HUES48 (cell line): Measurements from ENCODE around the gene GRAMD4.

Source experiments
- H3K27ac ChIP-seq: one replicate; pipeline ENCODE4 v1.7.0; 2013; ENCODE audit warnings: low read depth, low read length, inconsistent platforms
- H3K27me3 ChIP-seq: 2 replicates; pipeline ENCODE4 v1.6.1; 2013; ENCODE audit warnings: mild to moderate bottlenecking, low read length; ENCODE audit not compliant: control insufficient read depth, insufficient read depth
- H3K36me3 ChIP-seq: 2 replicates; pipeline ENCODE4 v1.6.1; 2013; ENCODE audit warnings: low read length; ENCODE audit not compliant: control insufficient read depth, insufficient read depth
- H3K4me1 ChIP-seq: 2 replicates; pipeline ENCODE4 v1.6.1; 2013; ENCODE audit warnings: mild to moderate bottlenecking, low read length; ENCODE audit not compliant: control insufficient read depth, insufficient read depth
- H3K4me3 ChIP-seq: 2 replicates; pipeline ENCODE4 v1.5.1; 2013; ENCODE audit warnings: mild to moderate bottlenecking, low read depth, low read length
- H3K9ac ChIP-seq: 2 replicates; pipeline ENCODE4 v1.6.1; 2013; ENCODE audit warnings: mild to moderate bottlenecking, low read depth, low read length, moderate library complexity
- H3K9me3 ChIP-seq: 2 replicates; pipeline ENCODE4 v1.6.1; 2013; ENCODE audit warnings: low read length; ENCODE audit not compliant: control insufficient read depth, insufficient read depth

GRAMD4 gene

GRCh38 chr22:46663436-46664100 lies 43.4 kb downstream of the GRAMD4 start:
- H3K9me3 ChIP-seq = no peaks in the 10 kb centered on the region
- H3K4me3 ChIP-seq = no peak overlapping the region
- no peaks in the 10 kb centered on the region for H3K36me3 ChIP-seq
- no peaks in the 10 kb centered on the region for H3K4me1 ChIP-seq
- no peak overlapping the region for H3K9ac ChIP-seq
- no peak overlapping the region for H3K27ac ChIP-seq
- no peaks in the 10 kb centered on the region for H3K27me3 ChIP-seq

- no peak overlapping the region for H3K27ac ChIP-seq
- H3K4me3 ChIP-seq = no peak overlapping the region
- H3K9me3 ChIP-seq = no peaks in the 10 kb centered on the region
- no peaks in the 10 kb centered on the region for H3K27me3 ChIP-seq
- H3K9ac ChIP-seq = no peak overlapping the region
- H3K4me1 ChIP-seq = no peaks in the 10 kb centered on the region
- no peaks in the 10 kb centered on the region for H3K36me3 ChIP-seq
These were observed 44.2 kb downstream of the GRAMD4 start for GRCh38 chr22:46664301-46664855.

- H3K36me3 ChIP-seq = no peaks in the 10 kb centered on the region
These were observed 45.0 kb downstream of the GRAMD4 start for GRCh38 chr22:46665151-46665695.

GRCh38 chr22:46665751-46666280 lies 45.6 kb downstream of the GRAMD4 start:
- H3K27ac ChIP-seq = no peak overlapping the region
- H3K9ac ChIP-seq = no peak overlapping the region
- no peaks in the 10 kb centered on the region for H3K36me3 ChIP-seq
- no peaks in the 10 kb centered on the region for H3K9me3 ChIP-seq
- H3K4me3 ChIP-seq = no peak overlapping the region
- H3K4me1 ChIP-seq = no peaks in the 10 kb centered on the region
- no peaks in the 10 kb centered on the region for H3K27me3 ChIP-seq

More at GRCh38 chr22:46665151-46665695, 45.0 kb downstream of the GRAMD4 start:
- no peak overlapping the region for H3K4me3 ChIP-seq
- H3K9ac ChIP-seq = no peak overlapping the region
- no peak overlapping the region for H3K27ac ChIP-seq
- no peaks in the 10 kb centered on the region for H3K27me3 ChIP-seq
- no peaks in the 10 kb centered on the region for H3K9me3 ChIP-seq
- no peaks in the 10 kb centered on the region for H3K4me1 ChIP-seq

- Histone ChIP-seq H3K27ac (no peak overlapping the region), H3K4me3 (no peak overlapping the region), H3K27me3 (no peaks in the 10 kb centered on the region), H3K4me1 (no peaks in the 10 kb centered on the region), H3K36me3 (no peaks in the 10 kb centered on the region), H3K9ac (no peak overlapping the region), H3K9me3 (no peaks in the 10 kb centered on the region)
These were observed 46.5 kb downstream of the GRAMD4 start for GRCh38 chr22:46666577-46667244.

GRCh38 chr22:46667245-46667623 lies 47.0 kb downstream of the GRAMD4 start:
- Histone ChIP-seq H3K36me3 (no peaks in the 10 kb centered on the region), H3K9me3 (no peaks in the 10 kb centered on the region), H3K9ac (no peak overlapping the region), H3K27me3 (no peaks in the 10 kb centered on the region), H3K4me3 (no peak overlapping the region), H3K27ac (no peak overlapping the region), H3K4me1 (no peaks in the 10 kb centered on the region)

GRCh38 chr22:46668116-46668515 lies 47.9 kb downstream of the GRAMD4 start:
- Histone ChIP-seq H3K36me3 (no peaks in the 10 kb centered on the region), H3K9me3 (no peaks in the 10 kb centered on the region), H3K4me1 (no peaks in the 10 kb centered on the region), H3K27ac (no peak overlapping the region), H3K4me3 (no peak overlapping the region), H3K9ac (no peak overlapping the region), H3K27me3 (no peaks in the 10 kb centered on the region)

GRCh38 chr22:46669201-46669600 lies 49.0 kb downstream of the GRAMD4 start:
- Histone ChIP-seq H3K4me3 (no peak overlapping the region), H3K9ac (no peak overlapping the region), H3K36me3 (no peaks in the 10 kb centered on the region), H3K9me3 (no peaks in the 10 kb centered on the region), H3K4me1 (no peaks in the 10 kb centered on the region), H3K27me3 (no peaks in the 10 kb centered on the region), H3K27ac (no peak overlapping the region)

- H3K36me3 ChIP-seq = no peaks in the 10 kb centered on the region
- no peak overlapping the region for H3K27ac ChIP-seq
These were observed 51.7 kb downstream of the GRAMD4 start for GRCh38 chr22:46671824-46672432.

GRCh38 chr22:46672731-46673130 lies 52.5 kb downstream of the GRAMD4 start:
- no peak overlapping the region for H3K27ac ChIP-seq

More at GRCh38 chr22:46671824-46672432, 51.7 kb downstream of the GRAMD4 start:
- Histone ChIP-seq H3K4me1 (no peaks in the 10 kb centered on the region), H3K4me3 (no peak overlapping the region), H3K9me3 (no peaks in the 10 kb centered on the region), H3K27me3 (no peaks in the 10 kb centered on the region), H3K9ac (no peak overlapping the region)

More at GRCh38 chr22:46672731-46673130, 52.5 kb downstream of the GRAMD4 start:
- Histone ChIP-seq H3K9me3 (no peaks in the 10 kb centered on the region), H3K4me1 (no peaks in the 10 kb centered on the region), H3K27me3 (no peaks in the 10 kb centered on the region), H3K9ac (no peak overlapping the region), H3K36me3 (no peaks in the 10 kb centered on the region), H3K4me3 (no peak overlapping the region)
